TTC549 (cell line): Measurements from ENCODE around the gene BACH2.
"Not testable (repeated sequence)": the region's sequence is repeated elsewhere in the genome, so short reads cannot be mapped to it uniquely, and the experiment has no call there.

Source experiments
- FAIRE-seq: peaks from 2 replicates; lab custom pipeline; 2012; peaks lifted over from hg19 to GRCh38; lab: Jason Lieb, UNC

BACH2 gene

DNA sequence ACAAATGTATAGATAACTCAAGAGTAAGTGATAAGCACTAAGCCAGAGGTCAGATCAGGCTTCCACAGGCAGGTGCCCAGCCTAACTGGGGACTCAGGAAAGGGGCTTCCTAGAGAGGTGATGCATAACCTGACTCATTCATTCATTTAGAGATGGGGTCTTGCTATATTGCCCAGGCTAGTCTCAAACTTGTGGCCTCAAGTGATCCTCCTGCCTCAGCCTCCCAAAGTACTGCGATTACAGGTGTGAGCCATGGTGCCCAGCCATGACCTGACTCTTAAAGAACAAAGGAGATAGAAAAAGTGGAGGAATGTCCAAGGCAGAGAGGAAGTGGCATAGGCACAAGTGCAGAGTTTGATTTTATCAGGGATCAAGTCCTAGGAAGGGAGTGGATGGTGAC lies 360.5 kb downstream of the BACH2 start:
- no peak for FAIRE-seq

DNA sequence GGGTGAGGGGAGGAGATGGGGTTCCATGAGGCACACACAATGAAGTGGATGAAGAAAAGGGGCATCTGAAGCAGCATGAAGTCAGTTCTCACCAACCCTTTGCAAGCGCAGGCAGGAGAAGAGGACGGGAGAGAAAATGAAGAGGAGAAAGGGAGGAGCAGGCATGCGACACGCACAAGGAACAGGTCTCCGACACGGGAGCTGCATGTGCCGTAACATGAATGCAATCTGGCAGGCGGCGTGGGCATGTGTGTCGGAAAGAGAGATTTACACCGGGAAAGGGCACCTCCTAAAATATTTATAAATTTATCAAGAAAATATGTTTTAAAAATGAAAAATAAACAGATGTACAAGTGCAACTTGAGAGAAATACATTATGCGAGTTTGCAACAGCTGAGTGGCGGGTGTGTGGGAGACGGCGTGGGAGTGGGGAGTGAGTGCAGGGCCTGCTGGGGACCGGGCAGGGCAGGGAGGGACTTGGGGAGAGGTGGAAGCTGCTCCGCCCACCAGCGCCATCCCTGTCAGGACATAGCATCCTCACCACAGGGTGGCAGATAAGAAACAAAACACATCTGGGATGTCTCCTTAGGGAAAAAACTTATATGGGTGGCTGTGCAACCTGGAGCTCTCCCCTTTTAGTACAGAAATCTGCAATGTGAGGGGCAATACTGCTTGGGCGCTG lies 361.8 kb downstream of the BACH2 start:
- FAIRE-seq: no peak

DNA sequence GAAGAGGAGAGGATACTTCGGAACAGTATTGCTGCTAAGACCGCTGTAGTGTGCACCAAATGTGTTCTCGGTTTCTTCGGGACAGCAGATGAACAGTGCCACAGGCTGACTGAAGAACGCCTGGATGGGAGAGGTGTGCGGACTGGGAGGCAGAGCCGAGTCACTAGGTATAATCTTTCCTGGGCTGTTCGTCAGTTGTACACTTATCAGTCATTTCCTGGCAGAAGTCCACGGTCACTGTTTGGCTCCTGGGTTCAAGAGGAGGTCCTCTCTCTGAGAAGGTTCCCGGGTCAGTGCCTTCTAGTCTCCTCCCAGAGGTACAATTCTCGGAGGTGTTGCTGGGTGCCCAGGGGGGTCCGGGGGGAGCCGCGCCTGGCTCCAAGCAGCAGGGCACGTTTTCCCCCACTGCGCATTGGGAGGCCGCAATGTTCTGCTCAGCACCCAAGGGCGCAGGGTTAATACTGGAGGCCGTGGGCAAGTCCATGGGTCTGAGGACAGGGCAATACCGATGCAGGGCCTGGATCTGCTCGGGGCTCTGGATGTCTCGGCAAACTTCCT lies 364.3 kb downstream of the BACH2 start:
- FAIRE-seq: no peak

DNA sequence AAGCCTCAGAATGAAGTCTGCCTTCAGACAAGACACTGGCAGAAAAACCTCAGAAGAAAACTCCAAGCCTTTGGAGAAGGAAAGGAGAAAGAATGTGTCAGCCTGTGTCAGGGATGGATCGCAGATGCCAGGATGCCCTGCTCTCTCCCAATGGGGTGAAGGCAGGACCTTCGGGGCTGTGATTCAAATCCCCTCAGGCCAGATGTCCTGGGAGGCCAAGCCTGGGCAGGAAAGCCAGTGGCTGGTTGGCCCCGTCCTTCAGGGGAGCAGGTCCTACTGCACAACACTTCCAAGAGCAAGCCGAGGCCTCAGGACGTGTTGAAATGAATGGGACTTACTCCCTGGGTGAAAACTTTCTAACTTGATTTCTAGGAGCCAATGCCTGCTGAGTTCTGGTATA lies 365.9 kb downstream of the BACH2 start:
- FAIRE-seq: no peak

- no peak for FAIRE-seq
Measured at GRCh38 chr6:89928604-89929003, 368.0 kb downstream of the BACH2 start.

GRCh38 chr6:89927791-89928550 lies 368.7 kb downstream of the BACH2 start:
- no peak for FAIRE-seq

- no peak for FAIRE-seq
Measured at GRCh38 chr6:89927264-89927663, 369.4 kb downstream of the BACH2 start.

- no peak for FAIRE-seq
Measured at GRCh38 chr6:89925826-89926225, 370.8 kb downstream of the BACH2 start.

GRCh38 chr6:89924231-89924630 lies 372.4 kb downstream of the BACH2 start:
- FAIRE-seq: no peak

DNA sequence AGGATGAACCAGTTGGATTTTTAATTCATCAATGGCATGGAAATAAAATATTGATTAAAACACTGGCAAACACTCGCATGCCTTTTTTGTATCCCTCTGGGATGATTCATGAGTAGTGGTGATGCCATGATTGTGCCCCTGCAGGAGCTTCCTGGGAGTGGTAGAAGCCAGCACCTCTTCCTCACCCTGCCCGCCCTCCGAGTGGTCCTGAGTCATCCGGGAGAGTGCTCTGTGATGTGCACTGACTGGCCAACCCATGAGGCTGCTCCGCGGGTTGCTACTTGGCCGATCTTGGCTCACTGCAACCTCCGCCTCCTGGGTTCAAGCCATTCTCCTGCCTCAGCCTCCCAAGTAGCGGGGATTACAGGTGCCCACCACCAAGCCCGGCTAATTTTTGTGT lies 375.0 kb downstream of the BACH2 start:
- no peak for FAIRE-seq

DNA sequence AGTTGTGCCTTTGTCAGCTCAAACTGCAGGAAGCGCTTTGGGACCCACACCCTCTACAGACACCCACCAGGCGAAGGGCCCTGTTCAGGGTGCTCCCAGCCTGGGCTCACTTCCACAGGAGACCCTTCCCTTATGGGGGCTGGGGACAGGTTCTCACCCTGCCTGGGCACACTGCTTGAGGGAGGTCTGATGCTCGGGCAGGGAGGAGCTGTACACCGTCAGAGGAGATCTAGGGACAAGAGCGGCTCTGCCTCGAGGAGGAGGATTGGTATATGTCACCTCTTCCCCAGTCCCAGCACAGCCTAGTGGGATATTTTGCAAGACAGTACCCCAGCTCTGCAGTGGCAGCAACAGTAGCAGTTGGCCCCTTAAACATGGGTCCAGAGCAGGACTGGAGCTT lies 375.4 kb downstream of the BACH2 start:
- FAIRE-seq: no peak

- no peak for FAIRE-seq
Measured at GRCh38 chr6:89917801-89918366, 378.8 kb downstream of the BACH2 start.

GRCh38 chr6:89917216-89917615 lies 379.4 kb downstream of the BACH2 start:
- FAIRE-seq: no peak

DNA sequence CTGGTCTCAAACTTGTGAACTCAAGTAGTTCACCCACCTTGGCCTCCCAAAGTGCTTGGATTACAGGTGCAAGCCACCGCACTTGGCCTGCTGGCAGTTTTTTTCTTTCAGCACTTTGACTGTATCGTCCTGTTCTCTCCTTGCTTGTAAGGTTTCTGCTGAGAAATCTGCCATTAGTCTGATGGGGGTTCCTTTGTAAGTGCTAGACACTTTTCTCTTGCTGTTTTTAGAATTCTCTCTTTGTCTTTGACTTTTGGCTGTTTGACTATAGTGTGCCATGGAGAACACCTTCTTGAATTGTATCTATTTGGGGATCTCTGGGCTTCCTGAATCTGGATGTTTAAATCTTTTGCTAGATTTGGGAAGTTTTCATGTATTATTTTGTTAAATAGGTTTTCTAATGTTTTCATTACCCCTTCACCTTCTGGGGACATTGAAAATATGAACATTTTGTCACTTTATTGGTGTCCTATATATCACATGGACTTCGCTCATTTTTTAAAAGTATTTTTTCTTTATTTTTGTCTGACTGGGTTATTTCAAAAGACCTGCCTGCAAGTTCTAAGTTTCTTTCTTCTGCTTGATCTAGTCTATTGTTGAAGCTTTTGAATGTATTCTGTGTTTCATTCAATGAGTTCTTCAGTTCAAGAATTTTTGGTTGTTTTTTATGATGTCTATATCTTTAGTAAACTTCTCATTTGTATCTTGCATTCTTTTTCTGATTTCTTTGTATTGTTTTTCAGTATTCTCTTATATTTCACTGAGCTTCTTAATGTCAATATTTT lies 380.3 kb downstream of the BACH2 start:
- FAIRE-seq: no peak

GRCh38 chr6:89910902-89911240 lies 385.8 kb downstream of the BACH2 start:
- no peak for FAIRE-seq

- FAIRE-seq: not testable (repeated sequence)
Measured at GRCh38 chr6:89910001-89910901, 386.4 kb downstream of the BACH2 start.

DNA sequence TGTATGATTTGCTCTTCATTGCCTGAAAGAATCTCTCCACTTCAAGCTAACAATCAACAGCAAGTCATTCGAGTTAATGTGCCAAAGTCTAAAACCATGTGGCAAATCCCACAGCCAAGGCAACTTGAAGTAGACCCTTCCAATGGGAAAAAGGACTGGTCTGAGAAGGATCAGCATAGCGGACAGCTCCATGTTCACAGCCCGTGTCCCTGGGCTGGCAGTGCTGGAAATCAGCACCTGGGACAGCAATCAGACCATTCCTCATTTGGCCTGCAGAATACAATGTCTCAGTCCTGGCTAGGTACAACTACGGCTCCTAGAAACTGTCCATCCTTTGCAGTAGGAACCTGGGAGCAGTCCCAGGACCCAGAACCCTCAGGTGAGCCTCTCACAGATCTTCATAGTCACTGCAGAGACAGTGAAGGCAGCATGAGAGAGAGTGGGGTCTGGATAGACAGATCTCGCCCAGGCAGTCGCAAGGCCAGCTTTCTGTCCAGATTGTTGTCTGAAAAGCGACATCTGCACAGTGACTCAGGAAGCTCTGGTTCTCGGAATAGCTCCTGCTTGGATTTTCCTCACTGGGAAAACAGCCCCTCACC lies 401.3 kb downstream of the BACH2 start:
- FAIRE-seq: no peak

- FAIRE-seq: no peak
Measured at GRCh38 chr6:89894169-89894568, 402.5 kb downstream of the BACH2 start, which contains the start of gene GJA10. Gene GJA10, plus strand, starts transcription at chr6:89894469. Its CDS starts 0 bp downstream, at chr6:89894469.

- FAIRE-seq: not testable (repeated sequence)
Measured at GRCh38 chr6:89892577-89892976, 404.1 kb downstream of the BACH2 start.

GRCh38 chr6:89890845-89891528 lies 405.7 kb downstream of the BACH2 start:
- FAIRE-seq: not testable (repeated sequence)
